ENCODE results near the gene CBARP.
A peak's percentile ranks its signal among the peaks of the same experiment; 100 is the strongest.

CBARP gene

DNA sequence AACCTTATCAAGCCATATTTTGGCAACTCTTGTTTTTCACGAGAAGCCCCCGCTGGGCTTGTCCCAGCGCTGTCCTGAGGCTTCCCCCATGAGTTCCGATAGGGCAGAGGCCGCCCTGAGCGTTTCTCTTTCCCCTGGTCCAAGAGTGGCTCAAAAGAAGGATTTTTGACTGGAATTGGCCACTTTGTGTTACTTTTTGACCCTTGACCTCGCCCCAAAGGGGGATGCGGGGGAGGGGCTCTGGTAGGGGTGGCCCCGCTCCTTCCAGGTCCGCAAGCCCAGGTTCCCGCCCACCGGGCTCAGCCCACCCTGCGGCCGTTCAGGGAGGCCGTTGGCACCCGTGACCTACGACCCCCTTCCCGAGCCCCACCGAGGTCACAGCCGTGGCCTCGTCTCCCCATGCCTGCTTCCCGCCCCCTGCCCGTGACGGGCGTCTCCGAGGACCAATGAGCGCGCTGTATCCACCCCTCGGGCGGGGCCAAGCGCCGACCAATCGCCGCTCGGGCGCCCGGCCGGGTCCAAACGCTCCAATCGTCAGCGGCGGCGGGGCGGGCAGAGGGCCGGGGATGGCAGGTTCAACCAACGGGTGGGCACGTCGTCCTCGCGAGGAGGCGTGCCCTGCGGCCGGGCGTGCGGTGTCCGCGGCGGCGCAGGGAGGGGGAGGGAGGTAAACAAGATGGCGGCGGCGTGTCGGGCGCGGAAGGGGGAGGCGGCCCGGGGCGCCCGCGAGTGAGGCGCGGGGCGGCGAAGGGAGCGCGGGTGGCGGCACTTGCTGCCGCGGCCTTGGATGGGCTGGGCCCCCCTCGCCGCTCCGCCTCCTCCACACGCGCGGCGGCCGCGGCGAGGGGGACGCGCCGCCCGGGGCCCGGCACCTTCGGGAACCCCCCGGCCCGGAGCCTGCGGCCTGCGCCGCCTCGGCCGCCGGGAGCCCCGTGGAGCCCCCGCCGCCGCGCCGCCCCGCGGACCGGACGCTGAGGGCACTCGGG, 32.4 kb downstream of the CBARP start, which contains the start of gene STK11 (continued):
- no peak for TF ChIP-seq ZNF24 (tag by site-specific recombination; IDR thresholded peaks at IDR 0.05)
- TF ChIP-seq, protein P1, sequence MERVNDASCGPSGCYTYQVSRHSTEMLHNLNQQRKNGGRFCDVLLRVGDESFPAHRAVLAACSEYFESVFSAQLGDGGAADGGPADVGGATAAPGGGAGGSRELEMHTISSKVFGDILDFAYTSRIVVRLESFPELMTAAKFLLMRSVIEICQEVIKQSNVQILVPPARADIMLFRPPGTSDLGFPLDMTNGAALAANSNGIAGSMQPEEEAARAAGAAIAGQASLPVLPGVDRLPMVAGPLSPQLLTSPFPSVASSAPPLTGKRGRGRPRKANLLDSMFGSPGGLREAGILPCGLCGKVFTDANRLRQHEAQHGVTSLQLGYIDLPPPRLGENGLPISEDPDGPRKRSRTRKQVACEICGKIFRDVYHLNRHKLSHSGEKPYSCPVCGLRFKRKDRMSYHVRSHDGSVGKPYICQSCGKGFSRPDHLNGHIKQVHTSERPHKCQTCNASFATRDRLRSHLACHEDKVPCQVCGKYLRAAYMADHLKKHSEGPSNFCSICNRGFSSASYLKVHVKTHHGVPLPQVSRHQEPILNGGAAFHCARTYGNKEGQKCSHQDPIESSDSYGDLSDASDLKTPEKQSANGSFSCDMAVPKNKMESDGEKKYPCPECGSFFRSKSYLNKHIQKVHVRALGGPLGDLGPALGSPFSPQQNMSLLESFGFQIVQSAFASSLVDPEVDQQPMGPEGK (tag by site-specific recombination; IDR thresholded peaks at IDR 0.05), result peak; percentile 96
- TF ChIP-seq ZNF155 (tag by site-specific recombination; IDR thresholded peaks at IDR 0.05), result no peak
- TF ChIP-seq, protein P2, sequence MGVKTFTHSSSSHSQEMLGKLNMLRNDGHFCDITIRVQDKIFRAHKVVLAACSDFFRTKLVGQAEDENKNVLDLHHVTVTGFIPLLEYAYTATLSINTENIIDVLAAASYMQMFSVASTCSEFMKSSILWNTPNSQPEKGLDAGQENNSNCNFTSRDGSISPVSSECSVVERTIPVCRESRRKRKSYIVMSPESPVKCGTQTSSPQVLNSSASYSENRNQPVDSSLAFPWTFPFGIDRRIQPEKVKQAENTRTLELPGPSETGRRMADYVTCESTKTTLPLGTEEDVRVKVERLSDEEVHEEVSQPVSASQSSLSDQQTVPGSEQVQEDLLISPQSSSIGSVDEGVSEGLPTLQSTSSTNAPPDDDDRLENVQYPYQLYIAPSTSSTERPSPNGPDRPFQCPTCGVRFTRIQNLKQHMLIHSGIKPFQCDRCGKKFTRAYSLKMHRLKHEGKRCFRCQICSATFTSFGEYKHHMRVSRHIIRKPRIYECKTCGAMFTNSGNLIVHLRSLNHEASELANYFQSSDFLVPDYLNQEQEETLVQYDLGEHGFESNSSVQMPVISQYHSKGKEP (tag by site-specific recombination; IDR thresholded peaks at IDR 0.05), result no peak
- no peak for TF ChIP-seq ZNF37A (tag by site-specific recombination; IDR thresholded peaks at IDR 0.05)
- no peak for TF ChIP-seq IKZF3 (tag by site-specific recombination; IDR thresholded peaks at IDR 0.05)
- TF ChIP-seq ZNF776 (tag by site-specific recombination; IDR thresholded peaks at IDR 0.05; ENCODE audit: borderline replicate concordance), result no peak
- TF ChIP-seq, protein P3, sequence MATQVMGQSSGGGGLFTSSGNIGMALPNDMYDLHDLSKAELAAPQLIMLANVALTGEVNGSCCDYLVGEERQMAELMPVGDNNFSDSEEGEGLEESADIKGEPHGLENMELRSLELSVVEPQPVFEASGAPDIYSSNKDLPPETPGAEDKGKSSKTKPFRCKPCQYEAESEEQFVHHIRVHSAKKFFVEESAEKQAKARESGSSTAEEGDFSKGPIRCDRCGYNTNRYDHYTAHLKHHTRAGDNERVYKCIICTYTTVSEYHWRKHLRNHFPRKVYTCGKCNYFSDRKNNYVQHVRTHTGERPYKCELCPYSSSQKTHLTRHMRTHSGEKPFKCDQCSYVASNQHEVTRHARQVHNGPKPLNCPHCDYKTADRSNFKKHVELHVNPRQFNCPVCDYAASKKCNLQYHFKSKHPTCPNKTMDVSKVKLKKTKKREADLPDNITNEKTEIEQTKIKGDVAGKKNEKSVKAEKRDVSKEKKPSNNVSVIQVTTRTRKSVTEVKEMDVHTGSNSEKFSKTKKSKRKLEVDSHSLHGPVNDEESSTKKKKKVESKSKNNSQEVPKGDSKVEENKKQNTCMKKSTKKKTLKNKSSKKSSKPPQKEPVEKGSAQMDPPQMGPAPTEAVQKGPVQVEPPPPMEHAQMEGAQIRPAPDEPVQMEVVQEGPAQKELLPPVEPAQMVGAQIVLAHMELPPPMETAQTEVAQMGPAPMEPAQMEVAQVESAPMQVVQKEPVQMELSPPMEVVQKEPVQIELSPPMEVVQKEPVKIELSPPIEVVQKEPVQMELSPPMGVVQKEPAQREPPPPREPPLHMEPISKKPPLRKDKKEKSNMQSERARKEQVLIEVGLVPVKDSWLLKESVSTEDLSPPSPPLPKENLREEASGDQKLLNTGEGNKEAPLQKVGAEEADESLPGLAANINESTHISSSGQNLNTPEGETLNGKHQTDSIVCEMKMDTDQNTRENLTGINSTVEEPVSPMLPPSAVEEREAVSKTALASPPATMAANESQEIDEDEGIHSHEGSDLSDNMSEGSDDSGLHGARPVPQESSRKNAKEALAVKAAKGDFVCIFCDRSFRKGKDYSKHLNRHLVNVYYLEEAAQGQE (tag by site-specific recombination; IDR thresholded peaks at IDR 0.05), result no peak
- TF ChIP-seq ZNF654 (tag by site-specific recombination; IDR thresholded peaks at IDR 0.05; ENCODE audit: low read depth), result no peak
- TF ChIP-seq, protein P4, sequence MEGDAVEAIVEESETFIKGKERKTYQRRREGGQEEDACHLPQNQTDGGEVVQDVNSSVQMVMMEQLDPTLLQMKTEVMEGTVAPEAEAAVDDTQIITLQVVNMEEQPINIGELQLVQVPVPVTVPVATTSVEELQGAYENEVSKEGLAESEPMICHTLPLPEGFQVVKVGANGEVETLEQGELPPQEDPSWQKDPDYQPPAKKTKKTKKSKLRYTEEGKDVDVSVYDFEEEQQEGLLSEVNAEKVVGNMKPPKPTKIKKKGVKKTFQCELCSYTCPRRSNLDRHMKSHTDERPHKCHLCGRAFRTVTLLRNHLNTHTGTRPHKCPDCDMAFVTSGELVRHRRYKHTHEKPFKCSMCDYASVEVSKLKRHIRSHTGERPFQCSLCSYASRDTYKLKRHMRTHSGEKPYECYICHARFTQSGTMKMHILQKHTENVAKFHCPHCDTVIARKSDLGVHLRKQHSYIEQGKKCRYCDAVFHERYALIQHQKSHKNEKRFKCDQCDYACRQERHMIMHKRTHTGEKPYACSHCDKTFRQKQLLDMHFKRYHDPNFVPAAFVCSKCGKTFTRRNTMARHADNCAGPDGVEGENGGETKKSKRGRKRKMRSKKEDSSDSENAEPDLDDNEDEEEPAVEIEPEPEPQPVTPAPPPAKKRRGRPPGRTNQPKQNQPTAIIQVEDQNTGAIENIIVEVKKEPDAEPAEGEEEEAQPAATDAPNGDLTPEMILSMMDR (tag by site-specific recombination; IDR thresholded peaks at IDR 0.05), result no peak
- TF ChIP-seq, protein P5, sequence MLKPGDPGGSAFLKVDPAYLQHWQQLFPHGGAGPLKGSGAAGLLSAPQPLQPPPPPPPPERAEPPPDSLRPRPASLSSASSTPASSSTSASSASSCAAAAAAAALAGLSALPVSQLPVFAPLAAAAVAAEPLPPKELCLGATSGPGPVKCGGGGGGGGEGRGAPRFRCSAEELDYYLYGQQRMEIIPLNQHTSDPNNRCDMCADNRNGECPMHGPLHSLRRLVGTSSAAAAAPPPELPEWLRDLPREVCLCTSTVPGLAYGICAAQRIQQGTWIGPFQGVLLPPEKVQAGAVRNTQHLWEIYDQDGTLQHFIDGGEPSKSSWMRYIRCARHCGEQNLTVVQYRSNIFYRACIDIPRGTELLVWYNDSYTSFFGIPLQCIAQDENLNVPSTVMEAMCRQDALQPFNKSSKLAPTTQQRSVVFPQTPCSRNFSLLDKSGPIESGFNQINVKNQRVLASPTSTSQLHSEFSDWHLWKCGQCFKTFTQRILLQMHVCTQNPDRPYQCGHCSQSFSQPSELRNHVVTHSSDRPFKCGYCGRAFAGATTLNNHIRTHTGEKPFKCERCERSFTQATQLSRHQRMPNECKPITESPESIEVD (tag by site-specific recombination; IDR thresholded peaks at IDR 0.05), result no peak
- TF ChIP-seq ZNF664 (tag by site-specific recombination; IDR thresholded peaks at IDR 0.05), result no peak
- TF ChIP-seq, protein P6, sequence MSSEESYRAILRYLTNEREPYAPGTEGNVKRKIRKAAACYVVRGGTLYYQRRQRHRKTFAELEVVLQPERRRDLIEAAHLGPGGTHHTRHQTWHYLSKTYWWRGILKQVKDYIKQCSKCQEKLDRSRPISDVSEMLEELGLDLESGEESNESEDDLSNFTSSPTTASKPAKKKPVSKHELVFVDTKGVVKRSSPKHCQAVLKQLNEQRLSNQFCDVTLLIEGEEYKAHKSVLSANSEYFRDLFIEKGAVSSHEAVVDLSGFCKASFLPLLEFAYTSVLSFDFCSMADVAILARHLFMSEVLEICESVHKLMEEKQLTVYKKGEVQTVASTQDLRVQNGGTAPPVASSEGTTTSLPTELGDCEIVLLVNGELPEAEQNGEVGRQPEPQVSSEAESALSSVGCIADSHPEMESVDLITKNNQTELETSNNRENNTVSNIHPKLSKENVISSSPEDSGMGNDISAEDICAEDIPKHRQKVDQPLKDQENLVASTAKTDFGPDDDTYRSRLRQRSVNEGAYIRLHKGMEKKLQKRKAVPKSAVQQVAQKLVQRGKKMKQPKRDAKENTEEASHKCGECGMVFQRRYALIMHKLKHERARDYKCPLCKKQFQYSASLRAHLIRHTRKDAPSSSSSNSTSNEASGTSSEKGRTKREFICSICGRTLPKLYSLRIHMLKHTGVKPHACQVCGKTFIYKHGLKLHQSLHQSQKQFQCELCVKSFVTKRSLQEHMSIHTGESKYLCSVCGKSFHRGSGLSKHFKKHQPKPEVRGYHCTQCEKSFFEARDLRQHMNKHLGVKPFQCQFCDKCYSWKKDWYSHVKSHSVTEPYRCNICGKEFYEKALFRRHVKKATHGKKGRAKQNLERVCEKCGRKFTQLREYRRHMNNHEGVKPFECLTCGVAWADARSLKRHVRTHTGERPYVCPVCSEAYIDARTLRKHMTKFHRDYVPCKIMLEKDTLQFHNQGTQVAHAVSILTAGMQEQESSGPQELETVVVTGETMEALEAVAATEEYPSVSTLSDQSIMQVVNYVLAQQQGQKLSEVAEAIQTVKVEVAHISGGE (tag by site-specific recombination; conservative IDR thresholded peaks at IDR 0.05; ENCODE audit: low read depth), result no peak
- TF ChIP-seq, protein P7, sequence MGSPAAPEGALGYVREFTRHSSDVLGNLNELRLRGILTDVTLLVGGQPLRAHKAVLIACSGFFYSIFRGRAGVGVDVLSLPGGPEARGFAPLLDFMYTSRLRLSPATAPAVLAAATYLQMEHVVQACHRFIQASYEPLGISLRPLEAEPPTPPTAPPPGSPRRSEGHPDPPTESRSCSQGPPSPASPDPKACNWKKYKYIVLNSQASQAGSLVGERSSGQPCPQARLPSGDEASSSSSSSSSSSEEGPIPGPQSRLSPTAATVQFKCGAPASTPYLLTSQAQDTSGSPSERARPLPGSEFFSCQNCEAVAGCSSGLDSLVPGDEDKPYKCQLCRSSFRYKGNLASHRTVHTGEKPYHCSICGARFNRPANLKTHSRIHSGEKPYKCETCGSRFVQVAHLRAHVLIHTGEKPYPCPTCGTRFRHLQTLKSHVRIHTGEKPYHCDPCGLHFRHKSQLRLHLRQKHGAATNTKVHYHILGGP (tag by site-specific recombination; IDR thresholded peaks at IDR 0.05), result no peak
- TF ChIP-seq, protein P8, sequence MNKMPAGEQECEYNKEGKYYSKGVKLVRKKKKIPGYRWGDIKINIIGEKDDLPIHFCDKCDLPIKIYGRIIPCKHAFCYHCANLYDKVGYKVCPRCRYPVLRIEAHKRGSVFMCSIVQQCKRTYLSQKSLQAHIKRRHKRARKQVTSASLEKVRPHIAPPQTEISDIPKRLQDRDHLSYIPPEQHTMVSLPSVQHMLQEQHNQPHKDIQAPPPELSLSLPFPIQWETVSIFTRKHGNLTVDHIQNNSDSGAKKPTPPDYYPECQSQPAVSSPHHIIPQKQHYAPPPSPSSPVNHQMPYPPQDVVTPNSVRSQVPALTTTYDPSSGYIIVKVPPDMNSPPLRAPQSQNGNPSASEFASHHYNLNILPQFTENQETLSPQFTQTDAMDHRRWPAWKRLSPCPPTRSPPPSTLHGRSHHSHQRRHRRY (tag by site-specific recombination; IDR thresholded peaks at IDR 0.05), result no peak
- TF ChIP-seq YY1 (tag by site-specific recombination; IDR thresholded peaks at IDR 0.05), result peak; percentile 74
- TF ChIP-seq ZNF600 (tag by site-specific recombination; IDR thresholded peaks at IDR 0.05), result no peak

All from HEK293 (cell line).